Measurements from ENCODE around the gene TH. TPM values are rescaled to one million over a fixed set of nuclear protein-coding genes. Genes with fewer than 3 reads are reported as not detected.
A peak's percentile ranks its signal among the peaks of the same experiment; 100 is the strongest.

TH gene
- total RNA-seq, 1 donor from 2014 or later: not detected

DNA sequence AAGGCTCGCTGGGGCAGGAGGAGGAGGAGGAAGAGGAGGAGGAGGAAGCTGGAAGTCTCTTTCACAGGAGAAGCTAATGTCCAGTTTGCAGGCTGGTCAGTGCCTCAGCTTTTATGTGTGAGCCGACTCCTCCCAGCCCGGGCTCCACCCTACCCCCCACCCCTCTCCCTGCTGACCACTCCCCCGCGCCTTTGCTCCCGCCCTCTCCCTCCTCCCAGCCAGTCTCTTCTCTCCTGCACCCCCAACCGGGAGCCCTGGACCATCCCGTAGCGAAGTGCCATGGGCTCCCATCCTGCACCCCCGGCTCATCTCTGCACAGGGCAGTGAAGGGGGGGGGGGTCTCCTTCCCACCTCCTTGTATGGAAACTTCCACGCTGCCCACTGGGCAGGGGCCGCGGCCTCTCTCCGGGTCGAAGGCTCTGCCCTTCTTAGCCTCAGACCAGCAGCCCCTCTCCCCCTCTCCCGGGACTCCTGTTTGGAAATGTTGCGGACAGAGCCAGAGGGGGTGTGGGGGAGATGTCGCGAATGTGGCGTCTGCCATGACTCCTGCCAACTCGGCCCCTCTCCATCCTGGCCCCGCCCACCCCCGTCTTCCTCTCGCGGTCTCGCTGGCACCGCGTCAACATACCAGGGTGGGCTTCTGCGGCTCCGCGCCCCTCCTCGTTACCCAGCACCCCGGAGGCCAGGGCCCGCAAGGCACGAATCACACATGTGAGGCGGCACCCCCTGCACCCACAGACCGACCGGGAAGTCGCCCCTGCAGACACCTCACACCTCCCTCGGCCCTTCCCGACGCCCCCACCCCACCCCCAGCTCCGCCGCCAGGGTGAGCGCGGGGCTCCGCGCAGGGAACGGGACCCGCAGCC is 34.2 kb downstream of the TH start:
- ATAC-seq (peak; percentile 45), DNase-seq (no peak)
- Histone ChIP-seq H3K4me3 (peak overlapping the region; percentile 26), H3K9me3 (no peaks in the 10 kb centered on the region), H3K27me3 (peaks cover 74% of the 10 kb centered on the region), H3K36me3 (no peaks in the 10 kb centered on the region), H3K27ac (no peak overlapping the region), H3K4me1 (peaks cover 7% of the 10 kb centered on the region)
- intact Hi-C loops (cut with DNase I): no loop called here
- TF ChIP-seq, protein P1, sequence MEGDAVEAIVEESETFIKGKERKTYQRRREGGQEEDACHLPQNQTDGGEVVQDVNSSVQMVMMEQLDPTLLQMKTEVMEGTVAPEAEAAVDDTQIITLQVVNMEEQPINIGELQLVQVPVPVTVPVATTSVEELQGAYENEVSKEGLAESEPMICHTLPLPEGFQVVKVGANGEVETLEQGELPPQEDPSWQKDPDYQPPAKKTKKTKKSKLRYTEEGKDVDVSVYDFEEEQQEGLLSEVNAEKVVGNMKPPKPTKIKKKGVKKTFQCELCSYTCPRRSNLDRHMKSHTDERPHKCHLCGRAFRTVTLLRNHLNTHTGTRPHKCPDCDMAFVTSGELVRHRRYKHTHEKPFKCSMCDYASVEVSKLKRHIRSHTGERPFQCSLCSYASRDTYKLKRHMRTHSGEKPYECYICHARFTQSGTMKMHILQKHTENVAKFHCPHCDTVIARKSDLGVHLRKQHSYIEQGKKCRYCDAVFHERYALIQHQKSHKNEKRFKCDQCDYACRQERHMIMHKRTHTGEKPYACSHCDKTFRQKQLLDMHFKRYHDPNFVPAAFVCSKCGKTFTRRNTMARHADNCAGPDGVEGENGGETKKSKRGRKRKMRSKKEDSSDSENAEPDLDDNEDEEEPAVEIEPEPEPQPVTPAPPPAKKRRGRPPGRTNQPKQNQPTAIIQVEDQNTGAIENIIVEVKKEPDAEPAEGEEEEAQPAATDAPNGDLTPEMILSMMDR (IDR thresholded peaks at IDR 0.05): no peak

- Histone ChIP-seq H3K4me3 (no peak overlapping the region), H3K27me3 (peaks cover 69% of the 10 kb centered on the region)
Observed at GRCh38 chr11:2136952-2137201, 34.7 kb downstream of the TH start.

GRCh38 chr11:2136209-2136951 is 35.2 kb downstream of the TH start:
- Histone ChIP-seq H3K27me3 (peaks cover 64% of the 10 kb centered on the region), H3K4me3 (no peak overlapping the region), H3K27ac (no peak overlapping the region), H3K4me1 (peaks cover 7% of the 10 kb centered on the region), H3K9me3 (no peaks in the 10 kb centered on the region), H3K36me3 (no peaks in the 10 kb centered on the region)
- ATAC-seq: no peak
- DNase-seq: no peak
- intact Hi-C loops (cut with DNase I): no loop called here
- TF ChIP-seq, protein P1 (IDR thresholded peaks at IDR 0.05): no peak

More at GRCh38 chr11:2136952-2137201, 34.7 kb downstream of the TH start:
- Histone ChIP-seq H3K27ac (no peak overlapping the region), H3K4me1 (peaks cover 7% of the 10 kb centered on the region), H3K36me3 (no peaks in the 10 kb centered on the region), H3K9me3 (no peaks in the 10 kb centered on the region)
- intact Hi-C loops (cut with DNase I): no loop called here
- ATAC-seq (no peak), DNase-seq (no peak)
- TF ChIP-seq, protein P1 (IDR thresholded peaks at IDR 0.05): no peak

- Histone ChIP-seq H3K36me3 (no peaks in the 10 kb centered on the region), H3K27me3 (peaks cover 57% of the 10 kb centered on the region), H3K27ac (no peak overlapping the region), H3K9me3 (no peaks in the 10 kb centered on the region), H3K4me3 (no peak overlapping the region), H3K4me1 (peaks cover 7% of the 10 kb centered on the region)
- DNase-seq (no peak), ATAC-seq (no peak)
- intact Hi-C loops (cut with DNase I): no loop called here
- TF ChIP-seq, protein P1 (IDR thresholded peaks at IDR 0.05): no peak
Observed at GRCh38 chr11:2135648-2136201, 35.9 kb downstream of the TH start.

GRCh38 chr11:2135018-2135569 is 36.5 kb downstream of the TH start:
- Histone ChIP-seq H3K27me3 (peaks cover 51% of the 10 kb centered on the region), H3K36me3 (no peaks in the 10 kb centered on the region), H3K4me1 (peaks cover 7% of the 10 kb centered on the region), H3K27ac (no peak overlapping the region), H3K4me3 (no peak overlapping the region), H3K9me3 (no peaks in the 10 kb centered on the region)
- ATAC-seq (no peak), DNase-seq (no peak)
- intact Hi-C loops (cut with DNase I): no loop called here
- TF ChIP-seq, protein P1 (IDR thresholded peaks at IDR 0.05): no peak

Data from upper lobe of right lung (tissue), 1 donor.